CD4-positive, alpha-beta T cell treated with Interleukin-12 subunit alpha and Interleukin-12 subunit beta, for 1 hour (primary cell): ENCODE results near the gene DNASE1L3.
A peak's percentile ranks its signal among the peaks of the same experiment; 100 is the strongest.
"Not testable (repeated sequence)": the region's sequence is repeated elsewhere in the genome, so short reads cannot be mapped to it uniquely, and the experiment has no call there.

ENCODE experiments used
- DNase-seq: peaks from one replicate; pipeline ENCODE4 v3.0.0-alpha.2; 2020

DNASE1L3 gene, protein sequence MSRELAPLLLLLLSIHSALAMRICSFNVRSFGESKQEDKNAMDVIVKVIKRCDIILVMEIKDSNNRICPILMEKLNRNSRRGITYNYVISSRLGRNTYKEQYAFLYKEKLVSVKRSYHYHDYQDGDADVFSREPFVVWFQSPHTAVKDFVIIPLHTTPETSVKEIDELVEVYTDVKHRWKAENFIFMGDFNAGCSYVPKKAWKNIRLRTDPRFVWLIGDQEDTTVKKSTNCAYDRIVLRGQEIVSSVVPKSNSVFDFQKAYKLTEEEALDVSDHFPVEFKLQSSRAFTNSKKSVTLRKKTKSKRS

GRCh38 chr3:58210761-58211460 is at the start of gene DNASE1L3:
Gene DNASE1L3, minus strand, starts transcription at chr3:58210972. Its CDS starts 66 bp downstream, at chr3:58210906.
- DNase-seq, result no peak

DNA sequence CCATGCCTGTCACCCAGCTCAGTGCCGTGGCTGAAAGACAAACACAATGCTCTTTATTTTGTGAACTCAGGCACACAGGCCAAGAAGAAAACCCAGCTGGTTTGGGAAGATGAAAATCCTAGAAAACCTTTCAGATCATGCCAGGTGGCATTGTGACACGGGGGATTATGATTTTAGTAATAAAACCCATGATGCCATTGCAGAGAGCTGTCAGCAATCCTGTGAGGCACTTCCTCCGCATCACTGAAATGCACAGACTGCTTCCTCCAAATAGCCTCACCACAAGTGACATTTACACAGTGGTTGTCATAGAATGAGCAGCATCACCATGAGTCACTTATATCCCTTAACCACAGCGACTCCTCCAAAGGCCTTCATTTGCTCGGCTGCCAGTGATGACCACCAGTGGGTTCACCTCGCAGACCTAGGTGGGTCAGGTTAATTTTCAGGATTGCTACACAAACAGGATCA is 49.5 kb upstream of the DNASE1L3 start:
- DNase-seq, result no peak

GRCh38 chr3:58258392-58259055 is 47.8 kb upstream of the DNASE1L3 start:
- no peak for DNase-seq

DNA sequence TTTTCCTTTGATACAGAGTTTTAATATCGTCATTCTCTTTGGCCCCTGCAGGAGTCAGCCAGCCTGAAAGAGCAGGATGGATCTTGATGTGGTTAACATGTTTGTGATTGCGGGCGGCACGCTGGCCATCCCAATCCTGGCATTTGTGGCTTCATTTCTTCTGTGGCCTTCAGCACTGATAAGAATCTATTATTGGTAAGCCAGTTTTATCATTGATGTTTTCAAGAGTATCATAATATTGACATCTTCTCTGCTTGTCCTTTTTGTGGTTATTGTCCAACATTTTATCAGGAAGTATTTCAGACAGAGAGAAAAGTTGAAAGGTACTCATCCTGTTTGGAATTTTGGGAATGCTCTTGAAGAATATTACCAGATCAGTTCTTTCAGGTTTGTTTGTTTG is 45.7 kb upstream of the DNASE1L3 start:
- DNase-seq, result no peak

- no peak for DNase-seq
Measured at GRCh38 chr3:58256061-58256460, 45.3 kb upstream of the DNASE1L3 start.

- no peak for DNase-seq
Measured at GRCh38 chr3:58254144-58254543, 43.4 kb upstream of the DNASE1L3 start.

GRCh38 chr3:58251631-58252035 is 40.9 kb upstream of the DNASE1L3 start:
- DNase-seq, result no peak

GRCh38 chr3:58250093-58250707 is 39.4 kb upstream of the DNASE1L3 start:
- no peak for DNase-seq

DNA sequence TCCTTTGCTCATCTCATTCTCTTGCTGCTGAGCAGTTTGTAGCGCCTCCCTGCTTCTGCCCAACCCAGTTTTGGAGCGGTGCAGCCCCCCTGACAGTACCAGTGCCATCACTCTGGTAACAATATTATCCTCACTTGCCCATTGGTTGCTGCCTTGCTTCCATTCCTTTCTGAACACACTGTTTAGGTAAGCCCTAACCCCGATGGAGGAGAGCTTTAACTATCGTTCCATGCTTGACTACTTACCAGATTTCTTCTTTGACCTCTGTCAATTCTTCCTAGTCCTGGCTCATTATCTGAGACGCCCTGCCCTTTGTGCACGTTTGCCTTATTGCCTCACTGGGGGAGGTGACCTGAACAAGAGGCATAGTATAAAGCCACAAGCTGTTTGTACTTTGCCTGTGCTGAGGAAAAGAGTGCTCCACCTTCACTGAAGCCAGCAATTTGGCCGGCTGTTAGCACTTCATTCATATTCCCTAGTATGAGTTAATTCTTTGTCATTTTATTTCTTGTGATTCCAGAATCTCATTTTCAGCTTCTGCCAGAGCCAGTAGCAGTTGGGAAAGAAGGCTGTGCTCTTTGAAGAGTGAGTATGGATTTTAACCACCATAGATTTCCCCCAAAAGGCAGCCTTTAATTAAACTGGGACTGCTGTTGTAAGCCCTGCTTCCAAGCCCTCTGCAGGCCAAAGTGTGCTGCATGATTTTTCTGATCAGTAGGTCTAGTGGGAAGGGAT is 38.8 kb upstream of the DNASE1L3 start:
- DNase-seq, result no peak

DNA sequence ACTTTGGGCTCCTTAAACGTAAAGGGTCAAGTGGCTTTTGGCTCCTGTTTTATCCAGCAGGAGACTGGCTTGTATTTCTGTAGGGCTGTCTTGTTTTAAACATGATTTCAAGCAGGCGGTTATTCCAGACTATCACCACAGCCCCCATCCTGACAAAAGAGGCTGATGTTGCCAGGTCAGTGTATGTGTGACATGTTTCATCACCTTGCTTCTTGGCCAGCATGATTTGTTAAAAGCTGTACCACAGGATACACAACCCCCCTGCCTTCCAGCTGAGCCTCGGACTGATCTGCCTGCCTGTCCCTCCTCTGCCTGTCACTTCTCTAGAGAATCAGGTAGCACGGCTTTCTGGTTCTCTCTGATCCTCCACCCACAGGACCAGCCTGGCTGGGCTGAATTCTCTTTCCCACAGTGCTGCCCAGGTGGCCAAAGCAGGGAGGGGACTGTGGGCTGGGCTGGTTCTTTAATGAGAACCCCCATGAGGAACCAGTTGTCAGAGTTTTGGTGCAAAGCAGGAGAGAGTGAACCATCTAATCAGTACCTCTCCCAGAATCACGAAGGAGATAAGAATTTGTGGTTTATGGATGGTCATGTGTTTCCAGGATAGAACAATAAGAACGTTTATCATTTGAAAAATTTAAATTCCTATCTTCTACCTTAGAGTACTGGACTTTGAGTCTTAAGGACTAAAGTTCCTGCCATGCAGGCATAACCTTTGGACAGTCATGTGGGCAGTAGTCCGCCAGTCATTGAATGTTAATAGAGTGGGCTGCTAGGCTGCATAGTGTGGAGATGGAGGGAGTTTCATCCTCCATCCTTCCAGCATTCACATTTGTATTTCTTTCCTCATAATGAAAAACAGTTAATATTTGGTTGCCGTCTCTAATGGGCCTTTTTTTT is 35.6 kb upstream of the DNASE1L3 start:
- DNase-seq, result no peak

DNA sequence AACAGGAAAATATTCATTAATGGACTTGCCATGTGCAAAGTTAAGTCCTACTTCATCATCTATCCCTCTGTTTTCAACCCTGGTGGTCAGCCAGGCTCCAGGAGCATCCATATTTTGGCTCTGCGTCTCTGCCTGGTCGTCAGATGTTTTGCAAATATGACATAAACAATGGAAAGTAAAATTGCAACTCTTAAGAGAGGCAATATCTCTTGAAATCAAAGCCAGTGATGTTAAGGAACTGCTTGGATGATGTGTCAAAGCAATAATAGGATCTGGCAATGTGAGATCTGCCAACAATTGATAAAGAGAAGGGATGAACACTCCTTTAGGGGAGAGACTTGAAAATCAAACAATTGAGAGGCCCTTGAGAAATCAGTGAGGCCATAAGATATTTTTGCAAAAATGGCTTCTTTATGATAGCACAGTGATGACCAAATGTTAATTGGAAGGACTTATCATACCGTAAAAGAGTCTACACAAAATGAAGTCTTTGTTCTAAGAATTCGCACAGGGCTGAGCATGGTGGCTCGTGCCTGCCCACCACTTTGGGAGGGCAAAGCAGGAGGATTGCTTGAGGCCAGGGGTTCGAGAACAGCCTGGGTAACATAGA is 33.3 kb upstream of the DNASE1L3 start:
- DNase-seq, result no peak

- not testable (repeated sequence) for DNase-seq
Measured at GRCh38 chr3:58242860-58243259, 32.1 kb upstream of the DNASE1L3 start.

DNA sequence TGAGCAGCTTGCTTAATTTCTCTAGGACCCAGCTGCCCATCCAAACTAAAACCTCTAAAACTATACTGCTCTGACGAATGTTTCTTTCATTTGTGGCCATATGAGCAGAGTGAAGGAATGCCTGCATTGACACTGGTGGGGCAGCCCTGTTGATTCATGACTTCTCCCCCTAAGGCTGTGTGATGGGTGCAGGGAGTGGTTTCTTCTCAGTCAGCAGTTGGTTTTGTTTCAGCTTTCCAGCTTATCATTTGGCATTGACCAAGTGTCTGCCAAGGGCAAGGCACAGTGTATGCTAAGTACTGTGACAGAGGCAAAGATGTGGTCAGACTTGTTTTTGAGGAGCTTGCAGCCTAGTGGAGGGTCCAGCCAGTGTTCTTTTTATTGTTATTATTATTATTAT is 31.6 kb upstream of the DNASE1L3 start:
- DNase-seq, result no peak

DNA sequence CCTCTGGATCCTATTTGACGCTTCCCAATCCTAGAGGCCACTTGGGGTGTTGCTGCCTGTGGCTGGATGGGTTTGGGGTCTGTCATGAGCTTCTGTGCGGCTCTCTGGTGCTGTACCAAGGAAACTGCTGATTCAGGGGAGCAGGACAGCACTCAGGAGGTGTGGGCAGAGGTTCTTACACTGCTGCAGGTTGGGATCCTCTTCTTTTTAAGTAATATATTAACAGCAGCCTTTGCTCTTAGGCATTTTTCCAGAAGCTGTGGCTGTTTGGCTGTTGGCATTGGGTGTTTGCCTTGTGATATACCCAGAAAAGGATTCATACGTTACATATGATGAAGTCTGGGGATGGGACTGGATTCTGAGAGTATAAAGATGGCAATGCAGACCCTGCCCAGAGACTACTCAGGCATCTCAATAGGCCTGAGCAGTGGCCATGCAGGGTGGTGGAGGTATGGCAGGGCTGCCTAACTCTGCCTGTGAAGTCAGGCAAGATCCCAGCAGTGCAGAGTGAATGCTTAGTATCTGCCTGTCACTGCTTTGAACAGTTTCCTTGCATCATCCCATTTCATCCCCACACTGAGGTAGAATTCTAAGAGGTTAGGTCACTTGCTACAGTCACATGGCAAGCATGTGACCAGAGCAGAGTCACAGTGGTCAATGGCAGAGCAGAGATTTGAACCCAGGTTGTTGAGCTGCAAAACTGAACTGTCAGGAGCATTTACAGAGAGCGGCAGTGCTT is 30.7 kb upstream of the DNASE1L3 start:
- DNase-seq, result no peak

DNA sequence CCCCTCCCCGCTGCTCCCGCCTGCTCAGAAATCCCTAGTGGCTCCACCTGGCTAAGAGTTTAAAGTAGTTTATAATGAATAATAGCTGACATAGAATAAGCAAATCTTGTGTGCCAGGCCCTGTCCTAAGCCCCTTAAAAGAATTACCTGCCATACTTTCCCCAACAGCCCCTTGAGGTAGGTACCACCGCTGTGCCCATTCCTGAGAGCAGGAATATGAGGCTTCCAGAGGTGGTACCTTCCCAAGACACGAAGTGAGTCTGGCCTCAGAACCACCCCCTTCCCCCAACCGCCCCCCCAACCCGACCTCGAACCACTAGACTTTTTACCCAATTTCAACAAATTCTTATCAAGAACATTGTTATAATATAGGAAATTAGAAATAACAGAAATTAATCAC is 28.1 kb upstream of the DNASE1L3 start:
- DNase-seq, result no peak

DNA sequence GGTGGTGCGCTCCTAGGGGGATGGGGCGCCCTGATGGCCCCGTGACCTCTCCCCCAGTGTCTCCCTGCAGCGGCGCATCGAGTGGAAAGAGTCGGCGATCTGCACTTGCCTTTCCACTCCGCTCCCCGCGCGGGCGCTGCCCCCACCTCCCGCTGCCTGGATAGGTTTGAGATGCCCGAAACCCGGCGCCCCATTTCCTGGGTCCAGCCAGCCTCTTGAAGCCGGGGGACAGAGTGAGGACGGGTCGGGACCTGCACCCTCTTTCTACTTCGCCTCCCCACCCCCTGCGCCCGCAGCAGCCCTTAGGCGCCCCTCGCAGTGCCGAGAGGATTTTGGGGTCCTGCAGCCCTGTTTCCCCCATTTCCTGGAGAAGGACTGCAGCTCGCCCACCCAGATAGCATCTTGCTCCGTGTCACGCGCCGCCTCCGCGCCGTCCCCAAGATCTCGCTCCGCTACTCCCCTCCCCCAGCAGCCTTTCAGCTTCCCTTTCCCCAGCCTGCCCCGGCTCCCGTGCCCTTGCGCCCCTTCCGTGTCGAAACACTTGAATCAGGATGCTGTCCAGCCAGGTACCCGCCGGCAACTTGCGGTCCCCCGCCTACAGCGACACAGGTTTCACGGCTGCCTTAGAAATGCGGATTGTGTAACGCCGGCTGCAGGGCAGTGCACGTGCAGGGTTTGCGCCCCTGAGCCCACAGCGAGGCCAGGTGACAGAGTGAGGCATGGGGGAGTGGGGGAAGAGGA is 27.3 kb upstream of the DNASE1L3 start:
- peak; percentile 26 for DNase-seq

DNA sequence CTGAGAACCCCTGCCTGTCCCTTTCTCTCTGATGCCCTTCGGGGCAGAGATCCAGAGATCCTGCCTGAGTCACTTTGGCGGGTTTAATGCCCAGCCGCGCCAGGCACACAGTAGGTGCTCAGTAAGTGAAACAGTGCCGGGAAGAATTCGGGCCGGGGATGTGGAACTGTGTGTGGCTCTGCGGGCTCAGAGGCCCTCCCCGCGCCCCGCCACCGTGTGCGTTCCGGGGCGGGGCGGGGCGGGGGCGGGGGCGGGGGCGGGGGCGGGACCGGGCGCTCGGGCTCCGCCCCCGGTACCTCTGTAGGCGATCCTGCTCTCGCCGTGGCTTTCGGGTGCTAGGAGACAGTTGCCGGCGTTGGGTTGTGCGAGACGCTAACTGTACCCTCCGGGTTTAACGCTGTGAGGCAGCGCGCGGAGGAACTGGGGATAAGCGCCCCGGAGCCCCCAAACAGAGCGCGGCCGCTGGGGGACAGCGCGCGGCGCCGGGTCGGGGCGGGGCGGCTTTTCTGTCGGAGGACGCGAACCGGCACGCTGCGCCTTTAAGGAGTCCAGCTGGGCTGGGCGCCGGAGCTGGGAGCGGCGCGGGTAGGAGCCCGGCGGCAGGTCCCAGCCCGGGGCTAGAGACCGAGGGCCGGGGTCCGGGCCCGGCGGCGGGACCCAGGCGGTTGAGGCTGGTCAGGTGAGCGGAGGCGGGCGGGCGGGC is 26.6 kb upstream of the DNASE1L3 start, which contains the start of gene ABHD6:
ABHD6 (plus strand) TSS at position 555 of the 703 bp plus-strand sequence. CDS start 18,795 bp downstream, outside the sequence.
- peak; percentile 85 for DNase-seq

- DNase-seq, result no peak
Measured at GRCh38 chr3:58236527-58237237, 25.9 kb upstream of the DNASE1L3 start.
